Loucy (cell line): Measurements from ENCODE around the gene NOX5.

Source experiments
- H2AFZ ChIP-seq: fragments of 200-600 bp; sonication (generic); 2 replicates; pipeline ENCODE4 v1.6.0; 2016; ENCODE audit warnings: antibody characterized with exemption, mild to moderate bottlenecking, low read length, moderate library complexity
- H3F3A ChIP-seq: fragments of 200-600 bp; 2 replicates; pipeline ENCODE4 v1.6.0; 2016; ENCODE audit warnings: antibody characterized with exemption, low read depth, mild to moderate bottlenecking
- H3K27me3 ChIP-seq: fragments of 200-600 bp; sonication (generic); 2 replicates; pipeline ENCODE4 v1.6.1; 2014; ENCODE audit warnings: low read length, mild to moderate bottlenecking; ENCODE audit not compliant: insufficient read depth, poor library complexity, severe bottlenecking
- H3K36me3 ChIP-seq: fragments of 200-600 bp; sonication (generic); 2 replicates; pipeline ENCODE4 v1.6.1; 2016; ENCODE audit warnings: low read length; ENCODE audit not compliant: insufficient read depth
- H3K4me1 ChIP-seq: fragments of 200-600 bp; sonication (generic); 2 replicates; pipeline ENCODE4 v1.5.1; 2014; ENCODE audit warnings: low read length, mild to moderate bottlenecking; ENCODE audit not compliant: insufficient read depth, poor library complexity, severe bottlenecking
- H3K4me2 ChIP-seq: fragments of 200-600 bp; sonication (generic); 2 replicates; pipeline ENCODE4 v1.6.0; 2014; ENCODE audit warnings: antibody characterized with exemption, low read length, low read depth, mild to moderate bottlenecking; ENCODE audit not compliant: poor library complexity, severe bottlenecking
- H3K4me3 ChIP-seq: fragments of 200-600 bp; sonication (generic); 2 replicates; pipeline ENCODE4 v1.5.1; 2014; ENCODE audit warnings: low read length, mild to moderate bottlenecking, mixed read lengths; ENCODE audit not compliant: poor library complexity, severe bottlenecking
- H3K79me2 ChIP-seq: fragments of 200-600 bp; sonication (generic); 2 replicates; pipeline ENCODE4 v1.6.1; 2014; ENCODE audit warnings: low read length; ENCODE audit not compliant: insufficient read depth
- H3K9ac ChIP-seq: fragments of 200-600 bp; sonication (generic); 2 replicates; pipeline ENCODE4 v1.6.0; 2014; ENCODE audit warnings: mild to moderate bottlenecking, low read depth, low read length, moderate library complexity; ENCODE audit not compliant: poor library complexity, severe bottlenecking
- H3K9me2 ChIP-seq: fragments of 200-600 bp; sonication (generic); replicated peaks from 2 replicates; pipeline ENCODE4 v1.6.1; 2016; ENCODE audit warnings: low read depth, low read length, mixed read lengths
- H3K9me3 ChIP-seq: fragments of 200-600 bp; sonication (generic); 2 replicates; pipeline ENCODE4 v1.6.1; 2014; ENCODE audit warnings: mild to moderate bottlenecking, antibody characterized with exemption, low read length, low read depth; ENCODE audit not compliant: insufficient read depth
- H4K20me1 ChIP-seq: fragments of 200-600 bp; sonication (generic); 2 replicates; pipeline ENCODE4 v1.6.0; 2014; ENCODE audit warnings: antibody characterized with exemption, low read length, mild to moderate bottlenecking; ENCODE audit not compliant: insufficient read depth, poor library complexity, severe bottlenecking
- EZH2phosphoT487 ChIP-seq: fragments of 200-600 bp; IDR thresholded peaks from 2 replicates; pipeline ENCODE4 v1.6.1; 2018; ENCODE audit warnings: antibody characterized with exemption, mild to moderate bottlenecking, moderate library complexity, borderline replicate concordance
- TF ChIP-seq, protein P1 (sequence below): fragments of 200-600 bp; sonication (generic); conservative IDR thresholded peaks from 2 replicates; pipeline ENCODE4 v1.5.1; 2014; ENCODE audit warnings: mild to moderate bottlenecking, antibody characterized with exemption, low read length

Gene NOX5

DNA sequence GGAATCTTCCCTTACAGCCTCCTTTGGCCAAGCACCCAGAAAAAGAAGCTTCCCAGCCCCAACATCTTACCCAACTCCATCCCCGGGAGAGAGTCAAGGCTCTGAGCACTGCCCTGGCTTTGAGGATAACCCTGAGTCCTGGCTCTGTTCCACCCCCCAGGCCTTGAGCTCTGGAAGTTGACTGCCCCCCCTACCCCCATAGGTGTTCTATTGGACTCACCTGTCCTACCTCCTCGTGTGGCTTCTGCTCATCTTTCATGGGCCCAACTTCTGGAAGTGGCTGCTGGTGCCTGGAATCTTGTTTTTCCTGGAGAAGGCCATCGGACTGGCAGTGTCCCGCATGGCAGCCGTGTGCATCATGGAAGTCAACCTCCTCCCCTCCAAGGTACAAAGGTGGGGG is 22.3 kb downstream of the NOX5 start:
- Histone ChIP-seq H3K27me3 (no peaks in the 10 kb centered on the region), H3K4me1 (no peaks in the 10 kb centered on the region), H3K9me2 (no peaks in the 10 kb centered on the region), H3K9me3 (no peaks in the 10 kb centered on the region), H3F3A (no peaks in the 10 kb centered on the region), H3K79me2 (no peaks in the 10 kb centered on the region), H2AFZ (no peak overlapping the region), H3K9ac (no peak overlapping the region), H3K4me3 (no peak overlapping the region), H3K4me2 (no peak overlapping the region), H4K20me1 (no peaks in the 10 kb centered on the region), H3K36me3 (no peaks in the 10 kb centered on the region)
- TF ChIP-seq, protein P1, sequence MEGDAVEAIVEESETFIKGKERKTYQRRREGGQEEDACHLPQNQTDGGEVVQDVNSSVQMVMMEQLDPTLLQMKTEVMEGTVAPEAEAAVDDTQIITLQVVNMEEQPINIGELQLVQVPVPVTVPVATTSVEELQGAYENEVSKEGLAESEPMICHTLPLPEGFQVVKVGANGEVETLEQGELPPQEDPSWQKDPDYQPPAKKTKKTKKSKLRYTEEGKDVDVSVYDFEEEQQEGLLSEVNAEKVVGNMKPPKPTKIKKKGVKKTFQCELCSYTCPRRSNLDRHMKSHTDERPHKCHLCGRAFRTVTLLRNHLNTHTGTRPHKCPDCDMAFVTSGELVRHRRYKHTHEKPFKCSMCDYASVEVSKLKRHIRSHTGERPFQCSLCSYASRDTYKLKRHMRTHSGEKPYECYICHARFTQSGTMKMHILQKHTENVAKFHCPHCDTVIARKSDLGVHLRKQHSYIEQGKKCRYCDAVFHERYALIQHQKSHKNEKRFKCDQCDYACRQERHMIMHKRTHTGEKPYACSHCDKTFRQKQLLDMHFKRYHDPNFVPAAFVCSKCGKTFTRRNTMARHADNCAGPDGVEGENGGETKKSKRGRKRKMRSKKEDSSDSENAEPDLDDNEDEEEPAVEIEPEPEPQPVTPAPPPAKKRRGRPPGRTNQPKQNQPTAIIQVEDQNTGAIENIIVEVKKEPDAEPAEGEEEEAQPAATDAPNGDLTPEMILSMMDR = no peak
- TF ChIP-seq EZH2phosphoT487 = no peak

DNA sequence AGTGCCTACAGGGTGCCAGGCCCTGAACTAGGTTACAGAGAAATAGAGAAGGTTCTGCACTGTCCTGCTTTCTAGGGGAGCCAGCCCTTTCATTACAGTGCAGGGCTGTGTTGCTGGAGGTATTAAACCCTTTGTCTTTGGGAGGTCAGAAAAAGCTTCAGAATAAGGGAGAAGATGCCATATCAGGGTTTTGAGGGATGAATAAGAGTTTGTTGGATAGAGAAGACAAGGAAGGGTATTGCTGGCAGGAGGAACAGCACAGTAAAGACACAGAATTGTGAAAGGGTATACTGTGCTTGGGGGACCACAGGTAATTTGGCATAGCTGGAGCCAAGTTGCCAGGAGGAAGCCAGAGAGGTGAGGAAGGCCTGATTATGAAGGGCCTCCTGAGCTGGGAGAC is 23.0 kb downstream of the NOX5 start:
- H3K9me2 ChIP-seq = no peaks in the 10 kb centered on the region
- no peak overlapping the region for H3K9ac ChIP-seq
- no peaks in the 10 kb centered on the region for H3K9me3 ChIP-seq
- no peaks in the 10 kb centered on the region for H3F3A ChIP-seq
- no peak overlapping the region for H2AFZ ChIP-seq
- TF ChIP-seq, protein P1 = no peak
- TF ChIP-seq EZH2phosphoT487 = no peak
- H3K4me1 ChIP-seq = no peaks in the 10 kb centered on the region
- H4K20me1 ChIP-seq = no peaks in the 10 kb centered on the region
- H3K4me3 ChIP-seq = no peak overlapping the region
- H3K4me2 ChIP-seq = no peak overlapping the region
- no peaks in the 10 kb centered on the region for H3K36me3 ChIP-seq
- no peaks in the 10 kb centered on the region for H3K27me3 ChIP-seq
- no peaks in the 10 kb centered on the region for H3K79me2 ChIP-seq

DNA sequence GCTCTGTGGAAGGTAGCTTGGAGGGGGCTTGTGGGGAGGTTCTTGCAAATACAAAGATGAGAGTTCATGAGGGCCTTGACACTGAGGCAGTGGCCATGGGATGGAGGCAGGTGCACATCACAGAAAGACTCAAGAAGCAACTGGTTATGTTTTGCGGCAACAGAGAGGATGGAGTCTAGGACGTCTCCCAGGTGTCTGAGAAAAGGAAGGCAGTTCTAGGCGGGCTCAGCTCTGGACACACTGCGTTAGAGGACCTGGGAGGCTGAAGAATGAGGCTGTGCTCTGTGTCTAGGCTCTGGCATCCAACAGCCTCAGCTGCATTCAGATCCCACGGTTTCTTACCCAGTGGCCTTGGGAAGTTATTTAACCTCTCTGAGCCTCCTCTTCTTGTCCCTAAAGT is 23.5 kb downstream of the NOX5 start:
- no peaks in the 10 kb centered on the region for H3F3A ChIP-seq
- H4K20me1 ChIP-seq = no peaks in the 10 kb centered on the region
- H3K36me3 ChIP-seq = no peaks in the 10 kb centered on the region
- H3K79me2 ChIP-seq = no peaks in the 10 kb centered on the region
- TF ChIP-seq, protein P1 = no peak
- TF ChIP-seq EZH2phosphoT487 = no peak
- H3K4me1 ChIP-seq = no peaks in the 10 kb centered on the region
- no peak overlapping the region for H3K9ac ChIP-seq
- H2AFZ ChIP-seq = no peak overlapping the region
- H3K9me3 ChIP-seq = no peaks in the 10 kb centered on the region
- no peak overlapping the region for H3K4me2 ChIP-seq
- H3K9me2 ChIP-seq = no peaks in the 10 kb centered on the region
- no peaks in the 10 kb centered on the region for H3K27me3 ChIP-seq
- no peak overlapping the region for H3K4me3 ChIP-seq
